ENCODE measurements around the gene DENND5A. TPM values are rescaled to one million over a fixed set of nuclear protein-coding genes. Genes with fewer than 3 reads are reported as not detected.

DENND5A gene
- total RNA-seq, 1 donor from 2014 or later = 59.5 TPM

GRCh38 chr11:9138612-9139579 lies 126.3 kb downstream of the DENND5A start:
- H3K4me3 Mint-ChIP-seq (ENCODE audit: unreplicated experiment) = no peak overlapping the region
- peaks cover 46% of the 10 kb centered on the region for H3K36me3 Mint-ChIP-seq (ENCODE audit: low read depth, unreplicated experiment)
- no peak for TF ChIP-seq CTCF (IDR thresholded peaks at IDR 0.05; ENCODE audit: unreplicated experiment)
- no peaks in the 10 kb centered on the region for H3K9me3 Mint-ChIP-seq (ENCODE audit: unreplicated experiment)
- peaks cover 1% of the 10 kb centered on the region for H3K27me3 Mint-ChIP-seq (ENCODE audit: unreplicated experiment)
- peaks cover 5% of the 10 kb centered on the region for H3K4me1 Mint-ChIP-seq (ENCODE audit: unreplicated experiment)
- no peak for DNase-seq (ENCODE audit: low spot score)
- no peak overlapping the region for H3K27ac Mint-ChIP-seq (ENCODE audit: unreplicated experiment)

- no peak overlapping the region for H3K27ac Mint-ChIP-seq (ENCODE audit: unreplicated experiment)
- H3K27me3 Mint-ChIP-seq (ENCODE audit: unreplicated experiment) = peaks cover 1% of the 10 kb centered on the region
These were observed 127.1 kb downstream of the DENND5A start for GRCh38 chr11:9138133-9138453.

DNA sequence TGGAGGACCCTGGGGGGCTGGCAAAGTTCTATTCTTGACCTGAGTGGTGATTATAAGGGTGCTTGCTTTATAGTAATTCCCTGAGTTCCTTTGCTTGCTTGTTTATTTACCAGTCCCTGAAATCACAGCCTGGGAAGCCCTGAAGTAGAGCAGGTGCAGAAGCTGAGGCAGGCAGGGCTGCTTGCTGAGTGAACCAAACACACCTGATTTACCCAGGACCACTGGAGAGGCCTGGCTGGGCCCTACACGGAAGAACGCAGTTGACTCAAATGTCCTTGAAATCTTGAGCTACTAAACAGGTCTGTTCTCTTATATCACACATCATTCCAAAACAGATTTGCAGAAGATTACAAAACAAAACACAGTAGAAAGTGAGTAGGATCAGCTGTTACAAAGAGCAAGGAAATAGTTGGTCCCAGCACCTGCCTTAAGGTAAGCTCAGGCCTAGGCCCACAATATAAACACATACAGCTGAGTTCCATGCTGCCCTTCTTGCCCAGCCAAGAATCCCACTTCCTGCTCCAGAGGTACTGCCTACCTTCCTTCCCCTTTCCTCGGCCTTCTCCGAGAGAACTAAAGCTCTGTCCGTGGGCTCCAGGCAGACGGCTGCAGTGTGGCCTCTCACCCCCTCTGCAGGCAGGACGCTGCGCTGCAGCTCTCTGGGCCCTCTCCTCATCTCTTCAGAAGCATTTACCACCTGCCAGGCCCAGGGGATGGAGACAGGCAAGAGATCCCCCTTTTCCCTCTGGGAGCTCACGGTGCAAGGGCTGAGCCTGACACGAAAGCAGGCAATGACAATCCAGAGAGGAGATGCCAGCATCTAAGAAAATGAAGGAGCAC lies 127.6 kb downstream of the DENND5A start:
- Mint-ChIP-seq H3K4me3 (ENCODE audit: unreplicated experiment) (no peak overlapping the region), H3K4me1 (ENCODE audit: unreplicated experiment) (peaks cover 5% of the 10 kb centered on the region), H3K27me3 (ENCODE audit: unreplicated experiment) (peaks cover 1% of the 10 kb centered on the region), H3K9me3 (ENCODE audit: unreplicated experiment) (no peaks in the 10 kb centered on the region), H3K36me3 (ENCODE audit: low read depth, unreplicated experiment) (peaks cover 36% of the 10 kb centered on the region), H3K27ac (ENCODE audit: unreplicated experiment) (no peak overlapping the region)
- TF ChIP-seq CTCF (IDR thresholded peaks at IDR 0.05; ENCODE audit: unreplicated experiment) = peak; percentile 76
- DNase-seq (ENCODE audit: low spot score) = peak; percentile 89

More at GRCh38 chr11:9138133-9138453, 127.1 kb downstream of the DENND5A start:
- DNase-seq (ENCODE audit: low spot score) = no peak
- Mint-ChIP-seq H3K36me3 (ENCODE audit: low read depth, unreplicated experiment) (peaks cover 42% of the 10 kb centered on the region), H3K9me3 (ENCODE audit: unreplicated experiment) (no peaks in the 10 kb centered on the region), H3K4me1 (ENCODE audit: unreplicated experiment) (peaks cover 5% of the 10 kb centered on the region), H3K4me3 (ENCODE audit: unreplicated experiment) (no peak overlapping the region)
- TF ChIP-seq CTCF (IDR thresholded peaks at IDR 0.05; ENCODE audit: unreplicated experiment) = no peak

DNA sequence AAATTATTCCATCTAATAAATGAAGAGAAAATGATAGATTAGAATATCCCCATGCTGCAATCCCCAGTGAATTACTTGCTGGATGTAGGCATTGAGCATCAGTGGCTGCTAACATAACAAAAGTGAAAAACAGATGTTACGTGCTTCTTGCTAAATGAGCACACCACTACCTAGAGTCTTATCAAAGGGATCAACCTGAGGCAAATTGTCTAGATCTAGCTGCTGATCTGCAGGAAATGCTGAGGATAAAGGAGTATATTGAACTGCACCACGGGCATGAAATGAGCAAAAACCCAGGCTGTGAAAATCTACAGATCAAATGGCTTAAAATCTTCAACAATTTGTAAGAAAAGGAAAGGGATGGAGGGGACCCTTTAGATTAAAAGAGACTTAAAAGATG lies 128.4 kb downstream of the DENND5A start:
- no peak for TF ChIP-seq CTCF (IDR thresholded peaks at IDR 0.05; ENCODE audit: unreplicated experiment)
- Mint-ChIP-seq H3K27ac (ENCODE audit: unreplicated experiment) (no peak overlapping the region), H3K4me3 (ENCODE audit: unreplicated experiment) (no peak overlapping the region), H3K9me3 (ENCODE audit: unreplicated experiment) (no peaks in the 10 kb centered on the region), H3K36me3 (ENCODE audit: low read depth, unreplicated experiment) (peaks cover 31% of the 10 kb centered on the region), H3K27me3 (ENCODE audit: unreplicated experiment) (peaks cover 1% of the 10 kb centered on the region), H3K4me1 (ENCODE audit: unreplicated experiment) (peaks cover 5% of the 10 kb centered on the region)
- DNase-seq (ENCODE audit: low spot score) = no peak

Data from endothelial cell (in vitro differentiated cells).